Stimulated activated CD4-positive, alpha-beta T cell treated with anti-CD3 and anti-CD28 coated beads, Interleukin-4, amount 100 ng/mL, for 4 hours (primary cell): Measurements from ENCODE around the gene COL21A1.

Experiments used
- DNase-seq, 2 experiments: peaks; one replicate each; pipeline ENCODE4 v3.0.0-alpha.2; 2020

The COL21A1 gene

GRCh38 chr6:56176741-56177140 is 70.6 kb downstream of the COL21A1 start:
- no peak for DNase-seq

GRCh38 chr6:56173228-56173627 is 74.2 kb downstream of the COL21A1 start:
- no peak for DNase-seq

- DNase-seq = no peak
These were observed 75.2 kb downstream of the COL21A1 start for GRCh38 chr6:56172144-56172543.

- DNase-seq = no peak
These were observed 78.0 kb downstream of the COL21A1 start for GRCh38 chr6:56169366-56169765.

GRCh38 chr6:56168596-56168995 is 78.8 kb downstream of the COL21A1 start:
- DNase-seq = no peak

- no peak for DNase-seq
These were observed 85.3 kb downstream of the COL21A1 start for GRCh38 chr6:56162081-56162480.

GRCh38 chr6:56160489-56160888 is 86.9 kb downstream of the COL21A1 start:
- no peak for DNase-seq

- no peak for DNase-seq
These were observed 88.8 kb downstream of the COL21A1 start for GRCh38 chr6:56158571-56158970.

GRCh38 chr6:56156643-56157042 is 90.7 kb downstream of the COL21A1 start:
- no peak for DNase-seq

GRCh38 chr6:56155634-56156141 is 91.7 kb downstream of the COL21A1 start:
- no peak for DNase-seq

- DNase-seq = no peak
These were observed 93.3 kb downstream of the COL21A1 start for GRCh38 chr6:56154076-56154475.

- no peak for DNase-seq
These were observed 94.8 kb downstream of the COL21A1 start for GRCh38 chr6:56152611-56153010.

- DNase-seq = no peak
These were observed 95.7 kb downstream of the COL21A1 start for GRCh38 chr6:56151609-56152224.

- no peak for DNase-seq
These were observed 98.7 kb downstream of the COL21A1 start for GRCh38 chr6:56148488-56149186.

GRCh38 chr6:56147766-56148165 is 99.6 kb downstream of the COL21A1 start:
- DNase-seq = no peak

- no peak for DNase-seq
These were observed 101.3 kb downstream of the COL21A1 start for GRCh38 chr6:56146086-56146485.

GRCh38 chr6:56145616-56146015 is 101.8 kb downstream of the COL21A1 start:
- DNase-seq = no peak

- DNase-seq = no peak
These were observed 102.6 kb downstream of the COL21A1 start for GRCh38 chr6:56144538-56145324.

- no peak for DNase-seq
These were observed 103.6 kb downstream of the COL21A1 start for GRCh38 chr6:56143796-56144195.

GRCh38 chr6:56140090-56140489 is 107.3 kb downstream of the COL21A1 start:
- DNase-seq = no peak

- DNase-seq = no peak
These were observed 131.7 kb downstream of the COL21A1 start for GRCh38 chr6:56115715-56116114.

- no peak for DNase-seq
These were observed 138.2 kb downstream of the COL21A1 start for GRCh38 chr6:56109149-56109548.

- no peak for DNase-seq
These were observed 141.1 kb downstream of the COL21A1 start for GRCh38 chr6:56106231-56106630.

GRCh38 chr6:56104591-56104990 is 142.8 kb downstream of the COL21A1 start:
- no peak for DNase-seq
